C1 segment of cervical spinal cord (tissue), 14 donors: ENCODE measurements around the gene WNT3.

ENCODE experiments used
- DNase-seq, 14 donors: peaks; one replicate each; lab custom pipeline; 2025; lab: John Stamatoyannopoulos, UW

The WNT3 gene

GRCh38 chr17:46836500-46836899, 18.0 kb upstream of the WNT3 start:
- DNase-seq: no peak

GRCh38 chr17:46834846-46835245, 16.4 kb upstream of the WNT3 start:
- no peak for DNase-seq

- no peak for DNase-seq
These were observed 15.3 kb upstream of the WNT3 start for GRCh38 chr17:46833840-46834208.

GRCh38 chr17:46832945-46833839, 14.7 kb upstream of the WNT3 start:
- DNase-seq: peak in 9 of 14 donors; percentile 36 to 80 (median 60)

GRCh38 chr17:46832331-46832821, 13.9 kb upstream of the WNT3 start:
- DNase-seq: peak in 4 of 14 donors; percentile 52 to 79 (median 58)

GRCh38 chr17:46831573-46832330, 13.3 kb upstream of the WNT3 start:
- DNase-seq: peak in 10 of 14 donors; percentile 27 to 82 (median 52)

- DNase-seq: no peak
These were observed 8.8 kb upstream of the WNT3 start for GRCh38 chr17:46827274-46827673.

- DNase-seq: no peak
These were observed 7.6 kb upstream of the WNT3 start for GRCh38 chr17:46826116-46826515.

- DNase-seq: no peak
These were observed 5.2 kb upstream of the WNT3 start for GRCh38 chr17:46823657-46824056.

- no peak for DNase-seq
These were observed 4.0 kb upstream of the WNT3 start for GRCh38 chr17:46822388-46822921.

GRCh38 chr17:46821482-46822387, 3.2 kb upstream of the WNT3 start:
- no peak for DNase-seq

GRCh38 chr17:46820592-46821450, 2.3 kb upstream of the WNT3 start:
- DNase-seq: no peak

- no peak for DNase-seq
These were observed 1.4 kb upstream of the WNT3 start for GRCh38 chr17:46819906-46820351.

GRCh38 chr17:46818929-46819859, 702 bp upstream of the WNT3 start:
- DNase-seq: no peak

GRCh38 chr17:46817901-46818209, 637 bp downstream of the WNT3 start:
- no peak for DNase-seq

- no peak for DNase-seq
These were observed 1.2 kb downstream of the WNT3 start for GRCh38 chr17:46817151-46817900.

- DNase-seq: no peak
These were observed 2.8 kb downstream of the WNT3 start for GRCh38 chr17:46815474-46816353.
